Glutamatergic neuron (in vitro differentiated cells): ENCODE measurements around the gene SNX27. TPM values are rescaled to one million over a fixed set of nuclear protein-coding genes. Genes with fewer than 3 reads are reported as not detected.
"Not testable (repeated sequence)": the region's sequence is repeated elsewhere in the genome, so short reads cannot be mapped to it uniquely, and the experiment has no call there.

ENCODE experiments used
- DNase-seq: peaks from one replicate; pipeline ENCODE4 v3.0.0; 2022
- H3K27ac Mint-ChIP-seq: one replicate; pipeline ENCODE4 v1.8.0; 2020; ENCODE audit warnings: mild to moderate bottlenecking, mixed read lengths, inconsistent platforms; ENCODE audit not compliant: unreplicated experiment
- H3K27me3 Mint-ChIP-seq: one replicate; pipeline ENCODE4 v1.8.0; 2020; ENCODE audit warnings: mild to moderate bottlenecking, moderate library complexity, mixed read lengths, inconsistent platforms; ENCODE audit not compliant: unreplicated experiment
- H3K36me3 Mint-ChIP-seq: one replicate; pipeline ENCODE4 v1.8.0; 2020; ENCODE audit warnings: mild to moderate bottlenecking, mixed read lengths, inconsistent platforms; ENCODE audit not compliant: unreplicated experiment
- H3K4me1 Mint-ChIP-seq: one replicate; pipeline ENCODE4 v1.8.0; 2020; ENCODE audit warnings: mild to moderate bottlenecking, low read depth, mixed read lengths, inconsistent platforms; ENCODE audit not compliant: unreplicated experiment
- H3K4me3 Mint-ChIP-seq: one replicate; pipeline ENCODE4 v1.8.0; 2020; ENCODE audit warnings: mild to moderate bottlenecking, mixed read lengths, inconsistent platforms; ENCODE audit not compliant: unreplicated experiment
- H3K9me3 Mint-ChIP-seq: one replicate; pipeline ENCODE4 v1.8.0; 2020; ENCODE audit warnings: mild to moderate bottlenecking, moderate library complexity, mixed read lengths, inconsistent platforms; ENCODE audit not compliant: unreplicated experiment
- CTCF ChIP-seq: fragments of 200-600 bp; sonication (generic); IDR thresholded peaks from one replicate; pipeline ENCODE4 v1.5.0; 2021; ENCODE audit not compliant: partially characterized antibody, unreplicated experiment
- total RNA-seq: library from RNA; stranded (reverse); fragmentation: NEBNext Ultra II Directional; extraction: Animal tissue kit (Norgen Biotek cat#: 25700); gene quantifications from one replicate; pipeline ENCODE4 v1.2.1, GENCODE V29; 2021; ENCODE audit not compliant: unreplicated experiment

The SNX27 gene
- total RNA-seq, 1 donor from 2014 or later: 39.3 TPM

- Mint-ChIP-seq H3K36me3 (no peaks in the 10 kb centered on the region), H3K4me1 (peaks cover 18% of the 10 kb centered on the region), H3K27ac (no peak overlapping the region), H3K4me3 (no peak overlapping the region), H3K27me3 (peaks cover 8% of the 10 kb centered on the region), H3K9me3 (peaks cover 10% of the 10 kb centered on the region)
- no peak for DNase-seq
- no peak for TF ChIP-seq CTCF
Measured at GRCh38 chr1:151615711-151616504, 4.1 kb downstream of the SNX27 start.

DNA sequence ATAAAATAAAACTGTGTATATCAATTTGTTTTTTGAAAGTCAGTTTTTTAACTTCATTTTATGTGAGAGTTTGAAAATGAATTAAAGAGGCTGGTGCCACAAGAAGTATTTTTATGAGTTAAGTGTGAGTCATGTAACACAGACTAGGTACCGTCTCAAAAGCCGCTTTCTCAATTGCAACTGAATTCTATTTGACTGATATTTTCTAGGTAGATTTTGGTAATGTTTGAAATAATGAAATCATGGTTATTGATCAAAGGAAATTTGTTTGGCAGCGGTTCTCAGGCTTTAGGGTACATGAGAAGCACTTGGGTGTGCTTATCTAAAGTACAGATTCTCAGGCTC, 4.6 kb downstream of the SNX27 start:
- DNase-seq: no peak
- TF ChIP-seq CTCF: no peak
- Mint-ChIP-seq H3K9me3 (peaks cover 10% of the 10 kb centered on the region), H3K27ac (no peak overlapping the region), H3K4me1 (peaks cover 18% of the 10 kb centered on the region), H3K27me3 (peaks cover 8% of the 10 kb centered on the region), H3K4me3 (no peak overlapping the region), H3K36me3 (no peaks in the 10 kb centered on the region)

- H3K9me3 Mint-ChIP-seq: peaks cover 6% of the 10 kb centered on the region
- H3K27ac Mint-ChIP-seq: no peak overlapping the region
- no peaks in the 10 kb centered on the region for H3K36me3 Mint-ChIP-seq
- no peak for DNase-seq
- peaks cover 3% of the 10 kb centered on the region for H3K27me3 Mint-ChIP-seq
- H3K4me3 Mint-ChIP-seq: no peak overlapping the region
- peaks cover 15% of the 10 kb centered on the region for H3K4me1 Mint-ChIP-seq
- TF ChIP-seq CTCF: no peak
Measured at GRCh38 chr1:151618003-151618402, 6.2 kb downstream of the SNX27 start.

DNA sequence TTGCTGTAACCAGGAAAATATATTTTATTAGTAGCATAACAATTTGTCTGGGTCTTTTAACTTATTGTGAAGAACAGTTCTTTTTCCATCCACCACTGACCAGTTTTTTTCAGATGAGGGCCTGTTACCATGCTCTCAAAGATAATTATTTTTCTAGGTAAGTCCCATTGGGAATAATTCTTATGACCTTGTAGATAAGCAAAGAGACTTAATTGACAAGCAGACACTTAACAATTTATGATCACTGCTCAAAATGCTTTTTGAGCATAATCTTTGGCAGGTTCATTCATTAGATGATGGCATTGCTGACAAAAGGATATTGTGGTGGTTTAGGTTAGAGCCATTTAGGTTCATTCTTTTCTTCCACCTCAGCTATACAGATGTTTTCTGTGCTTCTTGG, 6.6 kb downstream of the SNX27 start:
- Mint-ChIP-seq H3K27ac (no peak overlapping the region), H3K4me3 (no peak overlapping the region), H3K36me3 (no peaks in the 10 kb centered on the region), H3K9me3 (peaks cover 2% of the 10 kb centered on the region), H3K4me1 (peaks cover 15% of the 10 kb centered on the region), H3K27me3 (no peaks in the 10 kb centered on the region)
- TF ChIP-seq CTCF: no peak
- no peak for DNase-seq

DNA sequence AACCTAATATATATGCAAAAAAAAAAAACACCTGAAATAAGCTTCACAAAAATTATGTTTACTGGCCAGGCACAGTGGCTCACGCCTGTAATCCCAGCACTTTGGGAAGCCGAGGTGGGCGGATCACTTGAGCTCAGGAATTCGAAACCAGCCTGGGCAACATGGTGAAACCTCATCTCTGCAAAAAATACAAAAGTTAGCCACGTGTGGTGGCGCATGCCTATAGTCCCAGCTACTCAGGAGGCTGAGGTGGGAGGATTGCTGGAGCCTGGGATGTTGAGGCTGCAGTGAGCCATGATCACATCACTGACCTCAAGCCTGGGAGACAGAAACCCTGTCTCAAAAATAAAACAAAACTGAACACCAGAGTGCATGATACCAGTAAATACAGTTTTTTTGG, 7.1 kb downstream of the SNX27 start:
- H3K4me3 Mint-ChIP-seq, H3K9me3 Mint-ChIP-seq, H3K27ac Mint-ChIP-seq, H3K27me3 Mint-ChIP-seq, DNase-seq, H3K36me3 Mint-ChIP-seq: not testable (repeated sequence)
- peaks cover 12% of the 10 kb centered on the region for H3K4me1 Mint-ChIP-seq
